ENCODE data around the gene PPP3R1.
A peak's percentile ranks its signal among the peaks of the same experiment; 100 is the strongest.

PPP3R1 gene

DNA sequence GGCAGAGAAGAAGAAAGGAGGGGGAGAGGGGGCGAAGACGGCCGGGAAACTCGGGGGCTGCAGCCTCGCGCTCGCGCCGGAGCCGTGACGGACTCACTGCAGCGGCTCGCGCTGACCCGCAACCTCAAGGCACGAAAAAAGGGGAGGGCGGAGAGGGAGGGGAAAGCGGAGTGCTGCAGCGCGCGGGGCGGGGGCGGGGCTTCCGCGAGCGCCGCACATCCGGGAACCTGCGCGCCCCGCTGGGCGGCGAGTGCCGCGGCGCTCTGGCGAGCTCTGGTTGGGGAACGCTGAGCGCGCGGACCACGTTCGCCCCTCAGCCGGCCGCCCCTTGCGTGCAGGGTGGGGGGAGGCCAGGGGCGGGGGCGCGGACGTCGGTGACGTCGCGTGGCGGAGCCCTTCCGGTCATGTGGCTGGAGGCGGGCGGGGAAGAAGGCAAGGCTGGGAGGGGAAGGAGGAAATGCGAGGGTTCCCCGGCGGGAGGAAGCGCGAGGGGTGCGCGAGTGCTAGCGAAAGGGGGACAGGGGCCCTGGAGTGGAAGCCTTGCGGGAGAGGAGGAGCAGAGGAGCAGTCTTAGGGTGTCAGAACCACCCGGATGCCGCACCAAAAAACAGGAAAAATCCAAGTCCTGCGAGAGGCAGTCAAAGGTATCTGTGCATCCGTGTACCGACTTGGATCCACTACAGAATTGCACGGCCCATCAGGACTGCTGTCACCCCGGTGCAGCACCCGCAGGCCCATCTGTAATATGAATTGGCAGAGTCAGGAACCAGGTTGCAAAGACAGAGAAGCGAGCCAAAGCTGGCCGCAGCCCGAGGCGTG is at the start of gene PPP3R1:
Gene PPP3R1, minus strand, starts transcription at position 133 of the 819 bp plus-strand sequence. CDS start 405 bp downstream, outside the sequence.
- peak; percentile 73 for DNase-seq (ENCODE audit: low read depth)

DNA sequence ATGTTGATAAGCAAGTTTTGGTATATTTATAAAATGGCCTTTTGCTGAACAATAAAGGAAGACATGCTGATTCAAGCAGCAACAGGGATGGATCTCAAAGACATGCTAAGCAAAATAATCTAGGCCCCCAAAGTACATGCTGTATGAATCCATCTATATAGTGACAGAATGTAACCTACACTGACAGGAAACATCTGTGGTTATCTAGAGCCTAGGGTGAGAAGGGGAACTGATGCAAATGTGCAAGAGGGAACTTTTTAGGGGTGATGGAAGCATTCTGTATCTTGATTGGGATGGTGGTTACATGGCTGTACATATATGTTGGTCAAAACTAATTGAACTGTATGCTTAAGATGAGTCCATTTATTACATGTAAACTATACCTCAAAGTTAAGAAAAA is 43.2 kb upstream of the PPP3R1 start:
- no peak for DNase-seq (ENCODE audit: low read depth)

- DNase-seq (ENCODE audit: low read depth) = no peak
These were observed 42.6 kb upstream of the PPP3R1 start for GRCh38 chr2:68294913-68295312.

DNA sequence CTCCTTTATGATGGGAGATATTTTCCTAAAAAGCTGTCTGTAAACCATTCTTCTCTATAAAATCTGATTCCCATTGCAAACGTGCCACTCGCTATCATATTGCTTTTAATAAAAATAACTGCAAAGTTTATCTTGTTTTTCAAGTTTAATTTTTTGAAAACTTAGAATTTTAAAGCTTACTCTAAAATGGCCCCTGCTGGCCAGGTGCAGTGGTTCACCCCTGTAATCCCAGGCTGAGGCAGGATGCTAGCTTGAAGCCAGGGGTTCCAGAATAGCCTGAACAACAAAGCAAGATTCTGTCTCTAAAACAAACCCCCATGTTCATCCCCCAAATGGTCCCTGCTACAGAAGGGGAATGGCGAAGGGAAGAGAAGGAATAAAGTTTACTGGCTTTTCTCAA is 41.9 kb upstream of the PPP3R1 start:
- no peak for DNase-seq (ENCODE audit: low read depth)

- DNase-seq (ENCODE audit: low read depth) = no peak
These were observed 41.4 kb upstream of the PPP3R1 start for GRCh38 chr2:68293755-68294154.

- DNase-seq (ENCODE audit: low read depth) = no peak
These were observed 40.7 kb upstream of the PPP3R1 start for GRCh38 chr2:68293024-68293423.

- DNase-seq (ENCODE audit: low read depth) = no peak
These were observed 39.9 kb upstream of the PPP3R1 start for GRCh38 chr2:68292108-68292710.

GRCh38 chr2:68291314-68291713 is 39.0 kb upstream of the PPP3R1 start:
- DNase-seq (ENCODE audit: low read depth) = no peak

DNA sequence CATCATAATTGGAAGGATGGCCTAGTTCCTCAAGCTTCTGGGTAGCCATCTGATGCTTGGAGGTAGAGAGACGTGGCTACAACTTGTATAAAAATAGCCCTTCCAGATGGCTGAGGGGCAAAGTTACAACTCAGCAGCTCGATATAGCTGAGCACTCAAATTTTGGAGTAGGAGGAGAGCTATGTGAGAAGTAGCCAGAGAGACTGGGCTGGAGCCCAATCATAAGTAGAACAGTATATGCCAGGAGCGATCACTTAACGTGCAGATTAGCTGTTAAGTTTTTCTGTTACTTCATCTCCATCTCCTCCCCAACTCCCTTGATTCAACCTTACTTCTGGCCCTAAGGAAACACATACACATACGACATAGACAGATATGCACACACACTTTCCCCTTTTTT is 38.6 kb upstream of the PPP3R1 start:
- no peak for DNase-seq (ENCODE audit: low read depth)

GRCh38 chr2:68287580-68288441 is 35.5 kb upstream of the PPP3R1 start:
- peak; percentile 24 for DNase-seq (ENCODE audit: low read depth)

DNA sequence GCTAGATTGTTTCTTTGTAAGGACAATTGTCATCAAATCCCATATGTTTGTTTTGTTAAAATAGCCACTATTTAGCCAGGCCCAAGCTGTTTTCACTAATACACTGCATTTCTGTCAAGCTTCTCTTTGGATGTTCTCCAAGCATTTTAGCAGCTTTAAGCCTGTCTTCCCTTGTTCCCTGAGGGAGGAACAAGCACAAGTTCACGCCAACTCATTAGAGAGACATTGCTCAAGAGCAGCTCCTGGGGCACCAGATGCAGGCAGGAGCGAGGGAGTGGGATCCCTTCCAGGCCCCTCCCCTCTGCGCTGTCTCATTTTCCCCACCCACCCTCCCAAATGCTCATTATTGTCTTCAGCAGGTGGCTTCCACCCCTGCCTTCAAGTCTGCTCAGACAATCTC is 32.6 kb upstream of the PPP3R1 start:
- peak; percentile 60 for DNase-seq (ENCODE audit: low read depth)

GRCh38 chr2:68283419-68283812 is 31.1 kb upstream of the PPP3R1 start:
- DNase-seq (ENCODE audit: low read depth) = no peak

- DNase-seq (ENCODE audit: low read depth) = no peak
These were observed 30.6 kb upstream of the PPP3R1 start for GRCh38 chr2:68282811-68283418.

GRCh38 chr2:68280796-68281195 is 28.5 kb upstream of the PPP3R1 start:
- DNase-seq (ENCODE audit: low read depth) = no peak

- no peak for DNase-seq (ENCODE audit: low read depth)
These were observed 28.0 kb upstream of the PPP3R1 start for GRCh38 chr2:68280348-68280747.

DNA sequence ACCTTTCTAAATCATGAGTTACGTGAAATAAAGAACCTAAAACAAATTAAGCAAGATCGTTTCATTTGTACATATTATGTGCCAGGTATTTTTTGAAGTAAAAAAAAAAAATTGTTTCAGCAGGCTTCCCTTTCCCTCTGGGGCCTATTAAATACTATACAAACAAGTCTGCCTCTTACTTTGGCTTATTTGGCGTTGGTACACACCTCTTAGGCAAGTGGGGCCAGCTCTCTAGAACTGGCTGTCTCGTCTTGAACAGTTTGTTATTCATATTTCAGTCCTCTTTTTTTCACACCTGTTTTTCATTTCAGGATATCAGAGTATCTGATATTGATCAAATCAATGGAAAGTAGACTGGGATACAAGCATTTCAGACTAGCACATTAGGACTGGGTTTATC is 27.4 kb upstream of the PPP3R1 start:
- no peak for DNase-seq (ENCODE audit: low read depth)

DNA sequence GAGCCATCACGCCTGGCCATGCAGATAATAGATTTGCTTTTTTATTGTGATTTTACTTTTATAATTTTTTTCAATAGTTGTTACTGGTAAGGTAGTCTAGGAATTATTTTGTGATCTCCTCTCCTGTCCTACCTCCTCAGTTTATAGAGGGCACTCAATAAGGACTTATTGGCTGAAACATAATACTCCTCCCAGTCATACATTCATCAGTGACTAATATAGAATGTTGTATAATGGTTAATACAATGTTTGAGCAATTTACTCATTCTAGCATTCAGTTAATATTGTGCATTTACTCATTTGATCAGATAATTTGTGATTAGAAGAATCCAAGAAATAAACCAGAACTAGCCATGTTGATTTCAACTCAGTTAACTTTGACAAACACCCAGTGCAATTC is 25.8 kb upstream of the PPP3R1 start:
- DNase-seq (ENCODE audit: low read depth) = no peak

- DNase-seq (ENCODE audit: low read depth) = no peak
These were observed 21.7 kb upstream of the PPP3R1 start for GRCh38 chr2:68274022-68274421.

DNA sequence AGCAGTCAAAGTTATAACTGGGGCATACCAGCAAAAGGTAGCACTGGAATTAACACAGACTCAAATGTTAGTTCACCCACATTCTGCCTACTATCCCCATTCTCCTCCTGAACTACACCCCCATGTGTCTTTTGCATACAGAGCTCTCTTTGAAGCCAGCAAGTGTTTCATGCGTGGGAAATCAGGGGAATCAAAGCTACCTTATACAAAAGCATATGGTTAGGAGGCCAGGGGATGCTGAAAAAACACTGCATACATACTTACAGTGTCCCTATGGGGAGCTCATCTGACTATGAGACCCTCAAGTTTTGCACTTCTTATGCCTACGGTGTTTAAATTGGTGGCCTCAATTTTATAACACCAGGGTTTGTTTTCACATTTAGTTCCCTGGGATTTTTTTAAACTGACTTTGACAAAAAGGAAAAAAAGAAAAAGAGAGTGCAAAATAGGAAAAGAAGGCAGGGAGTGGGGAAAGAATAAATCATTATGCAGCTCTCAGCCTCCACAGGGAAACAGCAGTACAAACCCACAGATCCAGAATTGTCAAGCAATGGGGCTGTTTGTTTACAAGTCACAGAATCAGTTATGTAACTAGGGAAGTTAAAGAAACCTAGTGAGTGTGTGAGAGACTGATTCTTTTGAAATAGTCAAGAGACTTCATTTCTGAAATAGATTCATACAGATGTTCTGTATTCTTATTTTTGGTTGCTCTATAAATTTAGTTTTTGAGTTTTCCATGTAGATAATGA is 20.1 kb upstream of the PPP3R1 start:
- no peak for DNase-seq (ENCODE audit: low read depth)

DNA sequence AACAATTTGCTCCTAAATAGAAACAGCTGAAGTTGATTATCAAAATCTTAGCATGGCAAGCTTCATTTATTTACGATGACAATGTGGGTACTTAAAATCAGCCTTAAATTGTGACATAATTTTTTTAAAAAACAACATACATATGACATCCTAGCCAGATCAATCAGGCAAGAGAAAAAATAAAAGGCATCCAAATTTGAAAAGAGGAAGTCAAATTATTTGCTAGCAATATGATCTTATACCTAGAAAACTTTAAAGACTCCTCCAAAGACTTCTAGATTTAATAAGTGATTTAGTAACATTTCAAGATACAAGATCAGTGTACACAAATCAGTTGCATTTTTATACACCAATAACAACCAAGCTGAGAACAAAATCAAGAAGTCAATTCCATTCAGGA is 14.3 kb upstream of the PPP3R1 start:
- no peak for DNase-seq (ENCODE audit: low read depth)

GRCh38 chr2:68263632-68264031 is 11.3 kb upstream of the PPP3R1 start:
- DNase-seq (ENCODE audit: low read depth) = no peak

GRCh38 chr2:68258851-68259250 is 6.5 kb upstream of the PPP3R1 start:
- no peak for DNase-seq (ENCODE audit: low read depth)
